HG03439 (cell line): ENCODE results near the gene NBEA.

Experiments
- ATAC-seq: cut with Tn5 transposase; IDR thresholded peaks from one replicate; pipeline ENCODE4 v1.9.1; 2021; ENCODE audit warnings: mild to moderate bottlenecking, moderate library complexity; ENCODE audit not compliant: unreplicated experiment

Gene NBEA

DNA sequence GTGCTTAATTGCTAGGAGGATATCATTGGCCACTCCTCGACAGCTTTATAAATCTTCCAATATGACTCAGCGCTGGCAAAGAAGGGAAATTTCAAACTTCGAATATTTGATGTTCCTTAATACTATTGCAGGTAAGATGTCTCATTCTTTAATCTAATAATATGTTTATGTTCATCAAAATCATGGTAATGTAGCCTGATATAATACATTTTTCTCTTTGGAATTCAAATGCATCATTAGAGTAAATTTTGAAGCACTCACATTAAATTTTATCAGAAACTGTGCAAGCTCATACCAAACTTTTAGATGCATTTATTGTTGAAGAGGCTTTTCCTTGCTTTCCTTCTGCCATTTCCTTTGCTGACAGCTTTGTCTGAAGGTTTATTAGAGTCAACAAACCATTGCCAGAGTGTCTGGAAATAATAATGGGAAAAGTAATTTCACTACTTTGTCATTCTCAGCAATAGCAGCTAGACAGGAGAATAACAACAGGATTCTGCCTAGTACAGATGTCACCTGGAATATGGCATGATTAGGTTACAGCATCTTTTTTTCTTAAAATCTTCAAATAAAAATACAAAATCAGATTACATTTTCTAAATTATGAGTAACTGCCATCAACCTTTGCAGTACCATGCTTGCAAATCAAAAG, 613.0 kb downstream of the NBEA start:
- ATAC-seq: no peak

DNA sequence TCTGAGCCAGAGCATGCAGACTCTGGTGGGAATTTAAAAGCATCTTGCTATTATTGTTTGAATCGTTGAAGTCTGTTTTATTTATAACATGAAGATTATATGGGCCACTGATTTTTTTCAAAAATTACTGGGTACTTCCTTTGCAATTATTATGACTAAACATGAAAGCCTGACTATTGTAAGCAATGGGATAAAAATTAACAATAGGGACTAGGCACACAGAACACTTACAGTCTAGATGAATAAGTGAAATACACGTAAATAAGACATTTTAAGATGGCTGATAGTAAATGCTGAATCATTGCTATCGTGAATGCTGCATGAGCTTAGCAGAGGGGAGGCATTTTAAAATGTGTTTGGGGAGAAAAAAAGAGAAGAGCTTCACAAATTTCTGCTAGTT, 615.4 kb downstream of the NBEA start:
- ATAC-seq: no peak

- no peak for ATAC-seq
Observed at GRCh38 chr13:35561540-35561939, 619.5 kb downstream of the NBEA start.

DNA sequence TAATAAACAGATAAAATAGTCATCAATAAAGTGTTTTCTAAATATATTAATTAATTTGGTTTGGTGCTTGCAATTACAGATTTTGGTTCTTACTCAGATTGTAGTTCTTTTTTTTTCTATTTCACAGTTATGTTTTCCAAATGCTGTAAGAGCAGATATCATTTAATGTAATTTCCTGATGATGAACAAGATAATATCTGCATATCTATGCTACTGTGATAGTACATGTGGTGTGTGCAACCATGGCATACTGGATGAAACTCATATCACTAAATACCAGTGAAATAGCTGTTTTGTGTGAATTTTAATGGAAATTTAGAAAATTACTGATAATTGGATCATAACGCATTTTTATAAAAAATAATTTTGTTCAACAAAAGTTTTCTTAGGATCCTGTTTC, 623.2 kb downstream of the NBEA start:
- ATAC-seq: no peak

DNA sequence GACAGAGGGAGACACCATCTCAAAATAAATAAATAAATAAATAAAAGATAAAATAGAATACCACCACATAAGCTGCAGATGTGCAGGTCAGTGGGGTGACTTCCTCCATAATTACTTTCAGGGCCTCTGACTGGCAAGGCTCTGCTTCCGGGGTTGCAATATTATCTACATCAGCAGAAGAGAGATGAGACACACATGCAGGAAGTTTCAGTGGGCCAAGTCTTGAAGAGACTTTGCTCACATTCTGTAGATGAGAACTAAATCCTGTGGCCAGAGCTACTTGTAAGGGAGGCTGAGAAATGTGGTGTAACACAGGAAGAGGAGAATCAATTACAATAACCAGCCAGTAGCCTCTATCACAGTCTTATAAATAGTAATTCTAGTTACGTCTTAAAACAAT, 624.3 kb downstream of the NBEA start:
- ATAC-seq: no peak

GRCh38 chr13:35567406-35567980, 625.4 kb downstream of the NBEA start:
- no peak for ATAC-seq

DNA sequence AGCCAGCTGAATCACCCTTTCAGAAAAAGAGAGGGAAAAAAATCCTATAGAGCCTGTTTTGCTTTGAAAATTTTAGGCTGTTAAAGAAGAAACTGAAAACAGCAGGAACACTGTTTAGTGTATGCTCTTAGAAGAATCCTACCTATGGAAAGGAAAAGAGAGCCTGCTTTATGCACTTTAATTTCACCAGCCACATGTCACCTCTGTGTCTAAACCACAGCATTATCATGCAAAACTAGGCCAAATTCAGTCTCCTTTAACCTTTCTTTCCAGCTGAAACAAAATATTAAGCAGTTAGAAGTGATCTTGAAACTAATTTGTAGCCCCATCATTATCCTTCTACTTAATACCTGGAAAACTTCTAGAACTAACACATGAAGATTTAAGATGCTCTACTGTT, 631.6 kb downstream of the NBEA start:
- no peak for ATAC-seq

DNA sequence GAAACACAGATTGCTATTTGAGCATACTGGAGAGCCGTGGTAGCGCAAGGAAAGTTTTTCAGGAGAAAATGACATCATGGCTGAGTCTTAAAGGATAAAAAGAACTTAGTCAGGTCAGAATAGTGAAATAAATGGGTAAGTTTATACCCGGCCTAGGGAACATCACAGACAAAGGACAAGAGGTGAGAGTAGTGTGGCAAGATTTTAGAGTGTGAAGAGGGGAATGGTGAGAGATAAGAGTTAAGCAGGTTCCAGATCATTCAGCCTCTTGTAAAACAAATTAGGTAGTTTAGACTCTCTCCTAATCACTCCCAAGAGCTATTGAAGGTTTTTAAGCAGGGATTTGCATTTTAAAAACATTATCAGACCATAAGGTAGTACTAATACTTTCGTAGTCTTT, 650.4 kb downstream of the NBEA start:
- no peak for ATAC-seq

DNA sequence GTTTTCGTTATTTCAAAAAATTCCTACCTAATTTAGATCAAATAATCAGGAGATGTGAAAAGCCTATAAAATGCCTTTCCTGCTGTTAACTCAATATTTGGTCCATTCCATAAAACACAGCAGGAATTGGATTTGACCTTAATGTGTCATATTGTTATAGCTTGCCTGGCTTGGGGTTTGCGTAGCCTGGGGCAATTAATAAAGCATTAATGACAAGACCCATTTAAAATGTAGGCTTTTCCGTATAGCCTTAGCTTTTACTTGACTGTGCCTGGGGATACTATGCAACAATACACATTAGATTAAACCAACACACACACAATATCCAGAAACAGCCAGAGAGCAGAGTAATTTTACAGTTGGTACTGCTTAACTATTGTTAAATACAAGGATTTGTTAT, 651.6 kb downstream of the NBEA start:
- ATAC-seq: no peak

- no peak for ATAC-seq
Observed at GRCh38 chr13:35594096-35594495, 652.0 kb downstream of the NBEA start.

DNA sequence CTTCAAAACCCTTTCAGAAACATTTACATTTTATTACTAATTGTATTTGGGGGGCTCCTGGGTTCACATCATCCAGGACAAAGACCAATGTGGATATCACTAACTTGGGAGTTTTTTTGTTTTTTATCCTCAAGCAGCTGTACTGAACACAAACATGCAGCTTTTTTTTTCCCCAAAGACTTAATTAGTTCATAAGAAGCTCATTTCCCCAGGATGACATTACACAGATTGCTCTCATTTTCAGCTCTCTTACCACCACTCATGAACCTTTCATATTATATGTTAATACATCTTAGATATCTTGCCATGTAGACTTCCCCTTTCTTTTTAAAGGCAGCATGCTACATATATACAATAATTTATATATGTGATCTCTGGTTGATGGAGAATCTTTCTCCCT, 653.1 kb downstream of the NBEA start:
- no peak for ATAC-seq

GRCh38 chr13:35596321-35597030, 654.4 kb downstream of the NBEA start:
- no peak for ATAC-seq

- ATAC-seq: no peak
Observed at GRCh38 chr13:35597451-35597850, 655.4 kb downstream of the NBEA start.

- no peak for ATAC-seq
Observed at GRCh38 chr13:35598233-35598632, 656.2 kb downstream of the NBEA start.

- ATAC-seq: no peak
Observed at GRCh38 chr13:35598790-35599369, 656.8 kb downstream of the NBEA start.

GRCh38 chr13:35599384-35599783, 657.3 kb downstream of the NBEA start:
- no peak for ATAC-seq

DNA sequence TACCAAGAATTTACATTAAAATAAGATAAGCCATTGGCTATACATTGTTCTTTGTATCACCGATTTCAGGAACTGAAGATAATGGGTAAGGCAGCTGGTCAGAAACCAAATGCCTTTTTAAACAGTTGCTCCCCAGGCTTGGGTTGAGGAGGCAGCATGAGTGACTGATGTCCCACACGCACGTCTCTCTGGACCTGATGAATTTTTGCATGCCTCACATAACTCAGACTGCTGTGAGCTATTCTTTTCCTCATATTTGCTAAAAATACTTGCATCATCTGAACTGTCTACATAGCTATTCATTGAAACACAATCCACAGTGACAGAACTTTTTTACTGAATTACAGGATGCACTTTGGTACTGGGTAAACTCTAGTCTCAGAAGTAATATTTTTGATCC, 658.1 kb downstream of the NBEA start:
- no peak for ATAC-seq

- no peak for ATAC-seq
Observed at GRCh38 chr13:35603593-35604285, 661.7 kb downstream of the NBEA start.

GRCh38 chr13:35614666-35615065, 672.6 kb downstream of the NBEA start:
- ATAC-seq: no peak

DNA sequence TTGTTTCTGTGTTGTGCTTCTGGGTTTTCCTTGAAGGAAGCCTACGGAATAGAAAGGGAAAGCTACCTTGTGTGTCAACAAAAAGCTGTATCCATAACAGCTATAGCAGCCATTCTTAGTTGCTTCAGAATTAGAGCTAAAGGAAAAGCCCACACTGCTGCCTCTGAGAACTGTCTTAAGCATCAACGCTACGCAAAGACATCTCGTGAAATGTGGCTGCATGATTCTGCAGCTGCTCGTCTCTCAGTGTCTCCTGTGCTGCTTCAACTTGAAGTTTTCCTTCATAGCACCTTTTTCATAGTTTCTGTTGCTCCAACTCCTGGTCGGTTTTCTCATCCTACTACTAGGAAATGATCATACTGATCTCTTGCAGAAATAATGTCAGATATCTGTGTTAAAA, 675.4 kb downstream of the NBEA start:
- no peak for ATAC-seq

- no peak for ATAC-seq
Observed at GRCh38 chr13:35618565-35619083, 676.6 kb downstream of the NBEA start.
